ENCODE results near the gene C17orf75. TPM values are rescaled to one million over a fixed set of nuclear protein-coding genes. Genes with fewer than 3 reads are reported as not detected.

The C17orf75 gene
- total RNA-seq, 2 experiments from 2014 or later = 30.8 to 32.7 TPM

DNA sequence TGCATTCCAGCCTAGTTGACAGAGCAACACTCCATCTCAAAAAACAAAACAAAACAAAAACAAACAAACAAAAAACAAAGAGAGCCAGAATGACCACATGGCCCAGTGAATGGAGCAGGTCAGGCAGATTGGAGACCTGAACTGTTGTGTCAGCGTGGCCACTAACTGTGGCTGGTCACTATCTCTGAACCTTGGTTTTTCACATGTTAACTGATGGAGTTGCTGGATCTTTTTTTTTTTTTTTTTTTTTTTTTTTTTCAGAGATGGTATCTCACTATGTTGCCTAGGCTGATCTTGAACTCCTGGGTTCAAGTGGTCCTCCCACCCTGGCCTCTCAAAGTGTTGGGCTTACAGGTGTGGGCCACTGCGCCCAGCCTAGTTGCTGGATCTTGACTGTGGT lies 44.5 kb downstream of the C17orf75 start:
- Mint-ChIP-seq H3K4me3 (no peak overlapping the region), H3K27ac (no peak overlapping the region), H3K4me1 (ENCODE audit: low read depth) (no peaks in the 10 kb centered on the region), H3K27me3 (no peaks in the 10 kb centered on the region), H3K9me3 (no peaks in the 10 kb centered on the region), H3K36me3 (ENCODE audit: low read depth) (no peaks in the 10 kb centered on the region)
- TF ChIP-seq, protein P1, sequence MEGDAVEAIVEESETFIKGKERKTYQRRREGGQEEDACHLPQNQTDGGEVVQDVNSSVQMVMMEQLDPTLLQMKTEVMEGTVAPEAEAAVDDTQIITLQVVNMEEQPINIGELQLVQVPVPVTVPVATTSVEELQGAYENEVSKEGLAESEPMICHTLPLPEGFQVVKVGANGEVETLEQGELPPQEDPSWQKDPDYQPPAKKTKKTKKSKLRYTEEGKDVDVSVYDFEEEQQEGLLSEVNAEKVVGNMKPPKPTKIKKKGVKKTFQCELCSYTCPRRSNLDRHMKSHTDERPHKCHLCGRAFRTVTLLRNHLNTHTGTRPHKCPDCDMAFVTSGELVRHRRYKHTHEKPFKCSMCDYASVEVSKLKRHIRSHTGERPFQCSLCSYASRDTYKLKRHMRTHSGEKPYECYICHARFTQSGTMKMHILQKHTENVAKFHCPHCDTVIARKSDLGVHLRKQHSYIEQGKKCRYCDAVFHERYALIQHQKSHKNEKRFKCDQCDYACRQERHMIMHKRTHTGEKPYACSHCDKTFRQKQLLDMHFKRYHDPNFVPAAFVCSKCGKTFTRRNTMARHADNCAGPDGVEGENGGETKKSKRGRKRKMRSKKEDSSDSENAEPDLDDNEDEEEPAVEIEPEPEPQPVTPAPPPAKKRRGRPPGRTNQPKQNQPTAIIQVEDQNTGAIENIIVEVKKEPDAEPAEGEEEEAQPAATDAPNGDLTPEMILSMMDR (IDR thresholded peaks at IDR 0.05) = no peak
- POLR2A ChIA-PET = no interaction called here
- DNase-seq = no peak
- intact Hi-C loops (cut with micrococcal nuclease) = no loop called here
- CTCF ChIA-PET = interaction anchor here (1.2 kb wide), 1 partner anchor 44 kb away, joined by 3 read pairs; no protein-coding TSS in a partner anchor
- ATAC-seq = no peak

DNA sequence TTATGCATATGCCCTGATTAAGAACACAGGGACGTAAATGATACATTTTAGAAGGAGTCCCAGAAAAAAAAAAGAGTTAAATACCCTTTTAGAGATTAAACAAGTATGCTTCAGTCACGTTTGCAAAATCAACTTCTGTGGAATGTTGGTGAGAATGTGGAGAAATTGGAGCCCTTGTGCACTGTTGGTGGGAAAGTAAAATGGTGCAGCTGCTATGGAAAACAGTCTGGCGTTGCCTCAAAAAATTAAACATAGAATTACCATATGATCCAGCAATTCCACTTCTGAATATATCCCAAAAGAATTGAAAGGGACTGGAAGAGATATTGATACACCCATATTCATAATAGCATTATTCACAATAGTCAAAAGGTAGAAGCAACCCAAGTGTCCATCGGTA lies 49.9 kb downstream of the C17orf75 start:
- Mint-ChIP-seq H3K27ac (no peak overlapping the region), H3K9me3 (no peaks in the 10 kb centered on the region), H3K27me3 (no peaks in the 10 kb centered on the region), H3K4me1 (ENCODE audit: low read depth) (no peaks in the 10 kb centered on the region), H3K4me3 (no peak overlapping the region), H3K36me3 (ENCODE audit: low read depth) (no peaks in the 10 kb centered on the region)
- intact Hi-C loops (cut with micrococcal nuclease) = no loop called here
- TF ChIP-seq, protein P1 (IDR thresholded peaks at IDR 0.05) = no peak
- ATAC-seq = no peak
- POLR2A ChIA-PET = no interaction called here
- DNase-seq = no peak
- CTCF ChIA-PET = no interaction called here

DNA sequence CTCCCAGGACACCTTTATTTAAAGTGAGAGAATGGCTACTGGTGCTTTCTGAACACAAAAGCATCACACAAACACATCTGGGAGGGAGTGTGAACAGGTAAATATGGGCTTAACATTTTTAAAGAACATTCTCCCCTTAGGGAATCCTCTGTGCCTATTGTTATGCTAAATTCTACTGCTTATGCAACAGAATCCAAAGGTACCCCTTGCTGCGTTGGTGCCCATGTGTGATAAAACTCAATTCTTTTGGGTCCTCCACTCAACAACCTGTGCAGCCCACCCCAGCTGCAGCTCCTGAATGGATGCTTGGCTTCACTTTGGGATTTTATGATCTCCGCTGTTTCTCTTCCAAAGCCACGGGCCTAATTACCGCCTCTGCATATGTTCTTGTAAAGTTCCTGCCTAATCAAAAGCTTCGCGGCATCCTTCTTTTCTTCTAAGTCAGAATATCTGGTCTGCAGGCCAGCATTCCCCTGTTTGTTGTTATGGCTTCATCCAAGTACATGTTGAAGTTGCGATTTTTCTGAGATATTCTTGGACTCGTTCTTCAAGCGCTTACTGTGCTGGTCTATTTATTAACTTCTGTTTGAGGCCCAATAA lies 52.4 kb downstream of the C17orf75 start:
- TF ChIP-seq, protein P1 (IDR thresholded peaks at IDR 0.05) = no peak
- CTCF ChIA-PET = interaction anchor here (0.5 kb wide), 1 partner anchor 62 kb away, joined by 3 read pairs; no protein-coding TSS in a partner anchor
- DNase-seq (no peak), ATAC-seq (no peak)
- H3K4me1 Mint-ChIP-seq (ENCODE audit: low read depth) = no peaks in the 10 kb centered on the region
- POLR2A ChIA-PET = no interaction called here
- no peaks in the 10 kb centered on the region for H3K9me3 Mint-ChIP-seq
- H3K4me3 Mint-ChIP-seq = no peak overlapping the region
- no peaks in the 10 kb centered on the region for H3K36me3 Mint-ChIP-seq (ENCODE audit: low read depth)
- no peaks in the 10 kb centered on the region for H3K27me3 Mint-ChIP-seq
- intact Hi-C loops (cut with micrococcal nuclease) = no loop called here
- H3K27ac Mint-ChIP-seq = no peak overlapping the region

DNA sequence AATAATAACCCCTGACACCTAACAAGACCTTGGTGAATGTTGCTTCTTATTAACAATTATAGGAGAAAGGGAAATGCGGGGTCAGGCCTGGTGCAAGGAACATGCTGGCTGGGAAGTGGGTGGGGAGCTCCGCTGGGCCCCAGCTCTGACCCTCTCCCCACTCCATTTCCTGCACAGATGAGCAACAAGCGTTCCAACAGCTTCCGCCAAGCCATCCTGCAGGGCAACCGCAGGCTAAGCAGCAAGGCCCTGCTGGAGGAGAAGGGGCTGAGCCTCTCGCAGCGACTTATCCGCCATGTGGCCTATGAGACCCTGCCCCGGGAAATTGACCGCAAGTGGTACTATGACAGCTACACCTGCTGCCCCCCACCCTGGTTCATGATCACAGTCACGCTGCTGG lies 53.4 kb downstream of the C17orf75 start:
- Mint-ChIP-seq H3K4me1 (ENCODE audit: low read depth) (no peaks in the 10 kb centered on the region), H3K36me3 (ENCODE audit: low read depth) (no peaks in the 10 kb centered on the region), H3K9me3 (no peaks in the 10 kb centered on the region), H3K4me3 (no peak overlapping the region), H3K27ac (no peak overlapping the region), H3K27me3 (peaks cover 2% of the 10 kb centered on the region)
- POLR2A ChIA-PET = no interaction called here
- TF ChIP-seq, protein P1 (IDR thresholded peaks at IDR 0.05) = no peak
- ATAC-seq (no peak), DNase-seq (no peak)
- CTCF ChIA-PET = no interaction called here
- intact Hi-C loops (cut with micrococcal nuclease) = no loop called here

DNA sequence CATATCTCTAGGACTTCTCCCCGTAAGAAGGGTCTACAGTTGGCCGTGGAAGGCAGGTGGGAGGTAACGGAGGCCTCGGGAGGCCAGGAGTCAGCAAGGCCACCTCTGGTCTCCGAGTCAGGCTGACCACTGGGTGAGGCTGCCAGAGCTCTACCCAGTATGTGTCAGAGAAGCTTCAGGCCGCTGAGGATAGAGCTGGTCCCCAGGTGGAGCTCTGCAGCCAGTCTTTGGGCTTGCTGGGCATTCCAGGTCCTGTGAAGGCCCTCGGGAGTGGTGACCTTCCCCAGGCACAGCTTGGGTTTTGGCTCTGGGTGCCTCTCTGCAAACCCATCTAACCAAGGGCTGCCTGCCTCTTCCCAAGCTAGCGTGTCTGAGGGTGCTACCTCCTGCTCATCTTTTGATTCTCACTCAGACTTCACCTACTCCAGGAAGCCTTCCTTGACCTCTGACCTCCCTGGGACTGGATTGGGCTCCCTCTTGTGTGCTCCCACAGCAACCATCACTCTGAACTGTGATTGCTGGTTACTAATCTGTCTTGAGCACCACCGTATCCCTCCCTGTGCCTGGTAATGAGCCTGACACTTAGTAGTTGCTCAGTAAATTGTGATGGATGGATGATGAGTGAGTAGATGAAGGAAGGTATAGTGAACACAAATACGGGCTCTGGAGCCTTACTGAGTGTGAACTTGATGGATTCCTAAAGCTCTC lies 54.0 kb downstream of the C17orf75 start:
- H3K27me3 Mint-ChIP-seq = peaks cover 2% of the 10 kb centered on the region
- ChIA-PET CTCF (interaction anchor here (1.2 kb wide), 1 partner anchor 31 kb away, joined by 4 read pairs; no protein-coding TSS in a partner anchor), POLR2A (no interaction called here)
- no peaks in the 10 kb centered on the region for H3K36me3 Mint-ChIP-seq (ENCODE audit: low read depth)
- ATAC-seq = no peak
- H3K27ac Mint-ChIP-seq = no peak overlapping the region
- no peak for DNase-seq
- intact Hi-C loops (cut with micrococcal nuclease) = no loop called here
- H3K9me3 Mint-ChIP-seq = no peaks in the 10 kb centered on the region
- TF ChIP-seq, protein P1 (IDR thresholded peaks at IDR 0.05) = no peak
- H3K4me1 Mint-ChIP-seq (ENCODE audit: low read depth) = no peaks in the 10 kb centered on the region
- no peak overlapping the region for H3K4me3 Mint-ChIP-seq
